ENCODE data around the gene NCLN. TPM values are rescaled to one million over a fixed set of nuclear protein-coding genes. Genes with fewer than 3 reads are reported as not detected.

Gene NCLN
- total RNA-seq, 4 donors from 2014 or later = 27.3 to 59.6 (median 40.8) TPM

DNA sequence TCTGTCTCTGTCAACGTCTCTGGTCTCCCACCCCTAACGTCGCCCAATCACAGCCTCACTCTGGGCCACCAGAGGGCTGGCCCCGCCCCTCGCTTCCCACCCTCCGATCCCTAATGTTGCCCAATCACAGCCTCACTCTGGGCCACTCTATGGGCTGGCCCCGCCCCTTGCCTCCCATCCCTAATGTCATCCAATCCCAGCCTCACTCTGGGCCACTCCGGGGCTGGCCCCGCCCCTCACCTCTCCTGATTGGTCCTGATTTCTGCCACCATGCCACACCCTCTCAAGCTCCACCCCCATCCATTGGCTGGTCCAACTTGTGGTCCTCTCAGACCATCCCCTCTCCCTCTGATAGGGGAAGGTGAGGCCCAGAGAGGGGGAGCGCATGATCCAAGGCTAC lies 63.7 kb downstream of the NCLN start:
- H3K27ac ChIP-seq = no peak overlapping the region
- peaks cover 0 to 68% (median 0%) of the 10 kb centered on the region in 4 donors for H3K27me3 ChIP-seq
- H3K4me3 ChIP-seq = no peak overlapping the region
- intact Hi-C loops (cut with DNase I) = no loop called here
- peaks cover 0 to 12% (median 7%) of the 10 kb centered on the region in 3 donors for H3K9me3 ChIP-seq
- H3K4me1 ChIP-seq = no peaks in the 10 kb centered on the region
- TF ChIP-seq POLR2A (IDR thresholded peaks at IDR 0.05) = no peak
- TF ChIP-seq, protein P1, sequence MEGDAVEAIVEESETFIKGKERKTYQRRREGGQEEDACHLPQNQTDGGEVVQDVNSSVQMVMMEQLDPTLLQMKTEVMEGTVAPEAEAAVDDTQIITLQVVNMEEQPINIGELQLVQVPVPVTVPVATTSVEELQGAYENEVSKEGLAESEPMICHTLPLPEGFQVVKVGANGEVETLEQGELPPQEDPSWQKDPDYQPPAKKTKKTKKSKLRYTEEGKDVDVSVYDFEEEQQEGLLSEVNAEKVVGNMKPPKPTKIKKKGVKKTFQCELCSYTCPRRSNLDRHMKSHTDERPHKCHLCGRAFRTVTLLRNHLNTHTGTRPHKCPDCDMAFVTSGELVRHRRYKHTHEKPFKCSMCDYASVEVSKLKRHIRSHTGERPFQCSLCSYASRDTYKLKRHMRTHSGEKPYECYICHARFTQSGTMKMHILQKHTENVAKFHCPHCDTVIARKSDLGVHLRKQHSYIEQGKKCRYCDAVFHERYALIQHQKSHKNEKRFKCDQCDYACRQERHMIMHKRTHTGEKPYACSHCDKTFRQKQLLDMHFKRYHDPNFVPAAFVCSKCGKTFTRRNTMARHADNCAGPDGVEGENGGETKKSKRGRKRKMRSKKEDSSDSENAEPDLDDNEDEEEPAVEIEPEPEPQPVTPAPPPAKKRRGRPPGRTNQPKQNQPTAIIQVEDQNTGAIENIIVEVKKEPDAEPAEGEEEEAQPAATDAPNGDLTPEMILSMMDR (IDR thresholded peaks at IDR 0.05) = no peak
- 75 to 77% methylated on average over 10 of the region's 10 CpGs for whole genome bisulfite sequencing, 2 donors
- no peaks in the 10 kb centered on the region for H3K36me3 ChIP-seq
- DNase-seq = no peak

- Histone ChIP-seq H3K27ac (no peak overlapping the region), H3K27me3 (peaks cover 0 to 63% (median 0%) of the 10 kb centered on the region in 4 donors), H3K9me3 (peaks cover 0 to 12% (median 7%) of the 10 kb centered on the region in 3 donors), H3K4me3 (no peak overlapping the region), H3K4me1 (no peaks in the 10 kb centered on the region), H3K36me3 (no peaks in the 10 kb centered on the region)
- no peak for TF ChIP-seq POLR2A (IDR thresholded peaks at IDR 0.05)
- TF ChIP-seq, protein P1 (IDR thresholded peaks at IDR 0.05) = peak in 5 of 6 experiments; percentile 34 to 60 (median 38)
- no peak for DNase-seq
- intact Hi-C loops (cut with DNase I) = no loop called here
- WGBS, 2 donors = 65 to 83% methylated on average over 2 to 5 of the region's 7 CpGs
These were observed 64.9 kb downstream of the NCLN start for GRCh38 chr19:3250675-3251074.

DNA sequence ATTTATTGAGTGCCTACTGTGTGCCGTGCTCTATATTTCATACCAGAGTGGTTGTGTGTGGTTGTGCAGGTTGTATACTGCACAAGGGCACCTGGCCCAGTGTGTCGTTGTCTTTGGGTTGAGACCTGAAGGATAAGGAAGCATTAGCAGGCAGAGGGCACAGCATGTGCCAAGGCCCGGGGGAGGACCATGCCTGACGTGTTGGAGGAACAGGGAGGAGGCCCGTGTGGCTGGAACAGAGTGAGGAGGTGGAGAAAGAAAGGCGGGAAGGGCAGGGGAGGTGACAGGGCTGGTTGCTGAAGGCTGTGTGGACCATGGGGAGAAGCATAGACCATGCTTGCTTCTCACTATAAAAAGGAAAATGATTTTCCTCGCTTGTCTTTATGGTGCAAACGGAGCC lies 65.5 kb downstream of the NCLN start:
- TF ChIP-seq, protein P1 (IDR thresholded peaks at IDR 0.05) = no peak
- no peak for TF ChIP-seq POLR2A (IDR thresholded peaks at IDR 0.05)
- intact Hi-C loops (cut with DNase I) = no loop called here
- H3K27me3 ChIP-seq = peaks cover 0 to 59% (median 0%) of the 10 kb centered on the region in 4 donors

GRCh38 chr19:3252650-3253049 lies 66.9 kb downstream of the NCLN start:
- H3K36me3 ChIP-seq = no peaks in the 10 kb centered on the region
- H3K4me1 ChIP-seq = no peaks in the 10 kb centered on the region
- DNase-seq = no peak
- peaks cover 0 to 12% (median 7%) of the 10 kb centered on the region in 3 donors for H3K9me3 ChIP-seq
- WGBS, 2 donors = 90 to 100% methylated on average over 1 to 2 of the region's 2 CpGs
- H3K27ac ChIP-seq = no peak overlapping the region
- TF ChIP-seq POLR2A (IDR thresholded peaks at IDR 0.05) = no peak
- peaks cover 0 to 51% (median 0%) of the 10 kb centered on the region in 4 donors for H3K27me3 ChIP-seq
- intact Hi-C loops (cut with DNase I) = no loop called here
- no peak overlapping the region for H3K4me3 ChIP-seq

More for the DNA sequence above, 65.5 kb downstream of the NCLN start:
- WGBS, 2 donors = 50 to 62% methylated on average over 7 of the region's 8 CpGs
- H3K27ac ChIP-seq = no peak overlapping the region
- H3K9me3 ChIP-seq = peaks cover 0 to 12% (median 7%) of the 10 kb centered on the region in 3 donors
- H3K36me3 ChIP-seq = no peaks in the 10 kb centered on the region
- no peaks in the 10 kb centered on the region for H3K4me1 ChIP-seq
- no peak for DNase-seq
- no peak overlapping the region for H3K4me3 ChIP-seq

DNA sequence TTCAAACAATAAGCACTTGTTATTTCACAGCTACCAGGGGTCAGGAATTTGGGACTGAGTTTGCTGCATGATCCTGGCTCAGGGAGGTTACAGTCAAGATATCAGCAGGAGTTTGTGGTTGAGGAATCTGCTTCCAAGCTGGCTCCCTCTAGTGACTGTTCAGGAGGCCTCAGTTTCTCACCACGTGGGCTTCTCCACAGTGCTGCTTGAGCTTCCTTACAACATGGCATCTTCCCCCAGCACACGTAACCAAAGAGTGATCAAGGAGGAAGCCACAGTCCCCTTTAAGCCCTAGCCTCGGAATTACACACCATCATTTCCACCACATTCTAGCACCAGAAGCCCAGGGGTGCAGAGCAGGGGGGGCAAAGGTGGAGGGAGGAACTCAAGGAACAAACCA lies 67.5 kb downstream of the NCLN start:
- DNase-seq = no peak
- TF ChIP-seq, protein P1 (IDR thresholded peaks at IDR 0.05) = no peak
- no peak for TF ChIP-seq POLR2A (IDR thresholded peaks at IDR 0.05)
- no peak overlapping the region for H3K4me3 ChIP-seq
- no peaks in the 10 kb centered on the region for H3K4me1 ChIP-seq
- intact Hi-C loops (cut with DNase I) = no loop called here
- H3K36me3 ChIP-seq = no peaks in the 10 kb centered on the region
- H3K9me3 ChIP-seq = peaks cover 0 to 12% (median 7%) of the 10 kb centered on the region in 3 donors
- peaks cover 0 to 51% (median 0%) of the 10 kb centered on the region in 4 donors for H3K27me3 ChIP-seq
- WGBS, 2 donors = 14 to 60% methylated on average over 1 to 2 of the region's 3 CpGs
- H3K27ac ChIP-seq = no peak overlapping the region

DNA sequence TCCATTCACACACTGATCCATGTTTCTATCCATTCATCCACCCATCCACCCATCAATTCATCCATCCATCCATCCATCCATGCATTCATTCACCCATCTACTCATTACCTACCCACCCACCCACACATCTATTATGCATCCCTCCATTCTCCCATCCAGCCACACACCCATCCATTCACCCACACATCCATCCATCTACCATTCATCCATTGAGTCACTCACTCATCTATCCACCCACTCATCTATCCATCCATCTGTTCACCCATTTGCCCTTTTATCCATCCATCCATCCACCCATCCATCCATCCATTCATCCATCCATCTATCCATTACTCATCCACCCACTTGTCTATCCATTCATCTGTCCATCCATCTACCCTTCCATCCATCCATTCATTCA lies 68.8 kb downstream of the NCLN start:
- no peak for DNase-seq
- Histone ChIP-seq H3K9me3 (peaks cover 0 to 12% (median 7%) of the 10 kb centered on the region in 3 donors), H3K27me3 (peaks cover 0 to 49% (median 0%) of the 10 kb centered on the region in 4 donors), H3K27ac (no peak overlapping the region), H3K4me3 (no peak overlapping the region), H3K36me3 (no peaks in the 10 kb centered on the region), H3K4me1 (no peaks in the 10 kb centered on the region)
- intact Hi-C loops (cut with DNase I) = no loop called here
- TF ChIP-seq, protein P1 (IDR thresholded peaks at IDR 0.05) = no peak
- TF ChIP-seq POLR2A (IDR thresholded peaks at IDR 0.05) = no peak
